Measurements from ENCODE around the gene MAP4K4. TPM values are rescaled to one million over a fixed set of nuclear protein-coding genes. Genes with fewer than 3 reads are reported as not detected.

MAP4K4 gene
- total RNA-seq, 1 experiment from 2014 or later: 132 TPM

- no peak overlapping the region for H2BK15ac ChIP-seq (ENCODE audit: low read depth, low read length)
- no peak overlapping the region for H2AFZ ChIP-seq (ENCODE audit: low read length)
- WGBS (ENCODE audit: extremely low coverage, insufficient read length, low lambda C conversion rate): no CpG with 5 or more reads among the region's 5 CpGs
- H2BK120ac ChIP-seq (ENCODE audit: low read depth, low read length, poor library complexity, severe bottlenecking): no peak overlapping the region
- no peaks in the 10 kb centered on the region; the same call in 1 of the 2 replicates for H3K27me3 Mint-ChIP-seq (ENCODE audit: low read depth)
- peaks cover 12 to 14% of the 10 kb centered on the region in 2 experiments for H3K9me3 Mint-ChIP-seq
- TF ChIP-seq CTCF (conservative IDR thresholded peaks at IDR 0.05): no peak
- H3K27me3 ChIP-seq (ENCODE audit: insufficient read depth, low read length): no peaks in the 10 kb centered on the region
- H3K4me2 ChIP-seq (ENCODE audit: insufficient read depth, insufficient read length, low read length): no peak overlapping the region
- H3K79me1 ChIP-seq (ENCODE audit: insufficient read depth, low read depth, low read length, poor library complexity, severe bottlenecking): no peaks in the 10 kb centered on the region
- H3K4ac ChIP-seq (ENCODE audit: low read depth, low read length): no peak overlapping the region
- H3K27ac Mint-ChIP-seq: no peak overlapping the region
- no peak overlapping the region for H3K18ac ChIP-seq (ENCODE audit: insufficient read length, low read depth, low read length)
- H4K20me1 ChIP-seq (ENCODE audit: control insufficient read depth, insufficient read depth, insufficient read length): no peaks in the 10 kb centered on the region
- H3K79me2 ChIP-seq (ENCODE audit: insufficient read depth, low read length): no peaks in the 10 kb centered on the region
- H3K36me3 Mint-ChIP-seq (ENCODE audit: insufficient read depth in 1 of 3, low read depth in 3 of 3): peaks cover 2 to 17% (median 12%) of the 10 kb centered on the region in 3 experiments; a peak in 6 of 7 replicates
- no peak overlapping the region for H3K4me3 Mint-ChIP-seq
- DNase-seq: no peak
- H2BK5ac ChIP-seq (ENCODE audit: insufficient read length, low read length): no peak overlapping the region
- H4K8ac ChIP-seq (replicated peaks; ENCODE audit: insufficient read length, low read depth, low read length): no peak overlapping the region
- H3K4me1 Mint-ChIP-seq: no peaks in the 10 kb centered on the region
- no peak overlapping the region for H3K56ac ChIP-seq (ENCODE audit: insufficient read length, low read depth, low read length)
- H3T11ph ChIP-seq (ENCODE audit: low read length): no peak overlapping the region
- H3K9ac ChIP-seq (ENCODE audit: extremely low read depth, insufficient read length, low read length): no peak overlapping the region
- H2AK5ac ChIP-seq (ENCODE audit: insufficient read length, low read length): no peak overlapping the region
- no peaks in the 10 kb centered on the region for H3K23me2 ChIP-seq (ENCODE audit: insufficient read length, low read depth, low read length, poor library complexity, severe bottlenecking)
- H3K27ac ChIP-seq (ENCODE audit: insufficient read length, low read depth, low read length): no peak overlapping the region
- H4K5ac ChIP-seq (ENCODE audit: insufficient read length, low read depth, low read length): no peak overlapping the region
- H2BK20ac ChIP-seq (ENCODE audit: low read depth, low read length, poor library complexity, severe bottlenecking): no peak overlapping the region
- H3K14ac ChIP-seq (ENCODE audit: insufficient read depth, low read length): no peak overlapping the region
- no peak overlapping the region for H4K91ac ChIP-seq (ENCODE audit: insufficient read length, low read depth, low read length)
- H2BK12ac ChIP-seq (ENCODE audit: insufficient read length, low read depth, low read length): no peak overlapping the region
- no peak overlapping the region for H3K23ac ChIP-seq (ENCODE audit: insufficient read length, low read depth, low read length)
- no peaks in the 10 kb centered on the region for H3K9me3 ChIP-seq (ENCODE audit: control insufficient read depth, low read depth, low read length)
- no peaks in the 10 kb centered on the region for H3K4me1 ChIP-seq (ENCODE audit: insufficient read depth, low read length)
Measured at GRCh38 chr2:101673920-101674319, 23.6 kb upstream of the MAP4K4 start.

All from H9 (cell line).